Tibial nerve (tissue), 4 donors: ENCODE results near the gene ELOVL7. TPM values are rescaled to one million over a fixed set of nuclear protein-coding genes. Genes with fewer than 3 reads are reported as not detected.
A peak's percentile ranks its signal among the peaks of the same experiment; 100 is the strongest.
"Not testable (repeated sequence)": the region's sequence is repeated elsewhere in the genome, so short reads cannot be mapped to it uniquely, and the experiment has no call there.

Experiments
- DNase-seq, 2 donors: peaks; one replicate each; pipeline ENCODE4 v3.0.0-alpha.2; 2019; ENCODE audit warnings: low spot score in 2 of 2
- H3K27ac ChIP-seq, 4 donors: fragments of 200-600 bp; sonication (generic) in 3 of 4; one replicate each; pipeline ENCODE4 v1.5.1; 2017 to 2019; ENCODE audit warnings: mild to moderate bottlenecking in 1 of 4
- H3K27me3 ChIP-seq, 2 donors: fragments of 200-600 bp; sonication (generic) in 1 of 2; one replicate each; pipeline versions ENCODE4 v1.5.1 to v1.6.0; 2017 to 2019
- H3K36me3 ChIP-seq, 3 donors: fragments of 200-600 bp; sonication (generic); one replicate each; pipeline ENCODE4 v1.5.1; 2018 to 2019
- H3K4me1 ChIP-seq, 4 donors: fragments of 200-600 bp; sonication (generic) in 3 of 4; one replicate each; pipeline ENCODE4 v1.5.1; 2017 to 2019
- H3K4me3 ChIP-seq, 4 donors: fragments of 200-600 bp; sonication (generic) in 3 of 4; one replicate each; pipeline ENCODE4 v1.5.1; 2017 to 2019; ENCODE audit warnings: mild to moderate bottlenecking in 1 of 4, moderate library complexity in 1 of 4
- H3K9me3 ChIP-seq, 4 donors: fragments of 200-600 bp; sonication (generic) in 3 of 4; one replicate each; pipeline ENCODE4 v1.5.1; 2017 to 2019
- CTCF ChIP-seq, 5 experiments: fragments of 200-600 bp in 3 of 5; fragments of 450-650 bp in 2 of 5; sonication (generic) in 3 of 5; IDR thresholded peaks; one replicate each; pipeline ENCODE4 v1.5.1; 2016 to 2019; ENCODE audit warnings: antibody characterized with exemption in 5 of 5, mild to moderate bottlenecking in 3 of 5, moderate library complexity in 2 of 5
- EP300 ChIP-seq, 2 donors: sonication (generic); formaldehyde crosslinking; IDR thresholded peaks; one replicate each; pipeline ENCODE4 v1.6.1; 2017; ENCODE audit warnings: antibody characterized with exemption in 2 of 2, mild to moderate bottlenecking in 1 of 2
- POLR2A ChIP-seq, 2 donors: fragments of 450-650 bp; IDR thresholded peaks; one replicate each; pipeline ENCODE4 v1.6.1; 2017; ENCODE audit warnings: antibody characterized with exemption in 2 of 2, mild to moderate bottlenecking in 2 of 2, moderate library complexity in 2 of 2
- WGBS, 2 donors: methylation state at CpG; one replicate each; pipeline ENCODE4 v1.1.5; 2018; 5-methylcytosine and 5-hydroxymethylcytosine counted together
- total RNA-seq, 4 donors: library from RNA; depleted of rRNA; stranded (reverse); fragments of >200 nt; gene quantifications; one replicate each; pipeline ENCODE4 v1.1.0, GENCODE V29; 2016

ELOVL7 gene
- total RNA-seq, 4 donors from 2014 or later = 9.0 to 28.0 (median 15.8) TPM

GRCh38 chr5:60887746-60888145 lies 43.7 kb upstream of the ELOVL7 start:
- no peak for TF ChIP-seq POLR2A (IDR thresholded peaks at IDR 0.05)
- TF ChIP-seq CTCF (IDR thresholded peaks at IDR 0.05) = no peak
- TF ChIP-seq EP300 (IDR thresholded peaks at IDR 0.05) = no peak
- Histone ChIP-seq H3K4me1 (no peaks in the 10 kb centered on the region), H3K27ac (no peak overlapping the region), H3K9me3 (no peaks in the 10 kb centered on the region), H3K27me3 (no peaks in the 10 kb centered on the region), H3K4me3 (no peak overlapping the region), H3K36me3 (peaks cover 0 to 56% (median 0%) of the 10 kb centered on the region in 3 donors)
- no peak for DNase-seq
- 92 to 93% methylated on average over 2 of the region's 2 CpGs for WGBS, 2 donors

DNA sequence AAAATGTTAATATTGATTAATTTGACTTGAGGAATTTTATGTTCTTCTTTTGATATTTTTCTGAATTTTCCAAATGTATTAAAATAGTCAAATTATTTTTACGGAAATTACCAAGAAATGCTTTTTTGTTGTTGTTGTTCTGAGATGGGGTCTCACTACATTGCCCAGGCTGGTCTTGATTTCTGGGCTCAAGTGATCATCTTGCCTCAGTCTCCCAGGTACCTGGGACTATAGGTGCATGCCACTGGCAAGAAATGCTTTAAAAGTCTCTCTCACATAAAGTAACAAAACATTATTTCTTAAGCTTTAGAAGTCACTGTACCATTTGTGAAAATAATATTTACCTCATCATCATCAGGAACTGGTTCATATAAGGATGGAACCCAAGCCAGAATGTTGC lies 43.0 kb upstream of the ELOVL7 start:
- H3K36me3 ChIP-seq = peaks cover 0 to 58% (median 0%) of the 10 kb centered on the region in 3 donors
- H3K4me1 ChIP-seq = no peaks in the 10 kb centered on the region
- TF ChIP-seq POLR2A (IDR thresholded peaks at IDR 0.05) = no peak
- no peaks in the 10 kb centered on the region for H3K27me3 ChIP-seq
- H3K4me3 ChIP-seq = no peak overlapping the region
- H3K27ac ChIP-seq = no peak overlapping the region
- no peaks in the 10 kb centered on the region for H3K9me3 ChIP-seq
- WGBS, 2 donors = 95 to 98% methylated on average over 1 of the region's 1 CpG
- DNase-seq = no peak

DNA sequence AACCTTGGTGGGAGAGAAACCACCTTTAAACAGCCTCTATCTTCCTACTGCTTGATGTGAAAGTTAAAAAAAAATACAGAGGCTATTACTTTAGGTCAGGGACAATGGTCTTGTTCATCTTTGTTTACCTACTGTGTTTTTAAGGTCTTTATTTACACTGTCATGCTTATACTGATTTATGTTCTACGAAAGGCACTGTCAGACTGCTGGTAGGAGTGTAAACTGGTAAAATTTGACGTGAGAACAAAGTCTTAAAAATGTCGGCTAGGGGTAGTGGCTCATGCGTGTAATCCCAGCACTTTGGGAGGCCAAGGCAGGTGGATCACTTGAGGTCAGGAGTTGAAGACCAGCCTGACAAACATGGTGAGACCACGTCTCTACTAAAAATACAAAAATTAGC lies 42.1 kb upstream of the ELOVL7 start:
- no peaks in the 10 kb centered on the region for H3K27me3 ChIP-seq
- peaks cover 0 to 7% (median 0%) of the 10 kb centered on the region in 4 donors for H3K9me3 ChIP-seq
- H3K36me3 ChIP-seq = peaks cover 0 to 66% (median 0%) of the 10 kb centered on the region in 3 donors
- no peak overlapping the region for H3K4me3 ChIP-seq
- TF ChIP-seq CTCF (IDR thresholded peaks at IDR 0.05) (no peak), POLR2A (IDR thresholded peaks at IDR 0.05) (no peak), EP300 (IDR thresholded peaks at IDR 0.05) (no peak)
- WGBS, 2 donors = 87 to 92% methylated on average over 5 of the region's 5 CpGs
- H3K4me1 ChIP-seq = no peaks in the 10 kb centered on the region
- no peak for DNase-seq
- no peak overlapping the region for H3K27ac ChIP-seq

GRCh38 chr5:60883229-60883628 lies 39.2 kb upstream of the ELOVL7 start:
- no peak for DNase-seq
- peaks cover 0 to 9% (median 0%) of the 10 kb centered on the region in 4 donors for H3K9me3 ChIP-seq
- H3K27me3 ChIP-seq = no peaks in the 10 kb centered on the region
- no peak overlapping the region for H3K27ac ChIP-seq
- H3K36me3 ChIP-seq = peaks cover 0 to 53% (median 0%) of the 10 kb centered on the region in 3 donors
- no peaks in the 10 kb centered on the region for H3K4me1 ChIP-seq
- no peak overlapping the region for H3K4me3 ChIP-seq
- TF ChIP-seq CTCF (IDR thresholded peaks at IDR 0.05) (peak in 1 of 5 experiments; percentile 16), EP300 (IDR thresholded peaks at IDR 0.05) (no peak)

GRCh38 chr5:60872892-60873291 lies 28.8 kb upstream of the ELOVL7 start:
- H3K4me3 ChIP-seq = no peak overlapping the region
- no peak overlapping the region for H3K27ac ChIP-seq
- H3K27me3 ChIP-seq = no peaks in the 10 kb centered on the region
- TF ChIP-seq EP300 (IDR thresholded peaks at IDR 0.05) = no peak
- TF ChIP-seq POLR2A (IDR thresholded peaks at IDR 0.05) = no peak
- no peak for TF ChIP-seq CTCF (IDR thresholded peaks at IDR 0.05)
- peaks cover 0 to 25% (median 5%) of the 10 kb centered on the region in 4 donors for H3K9me3 ChIP-seq
- H3K36me3 ChIP-seq = peaks cover 0 to 37% (median 0%) of the 10 kb centered on the region in 3 donors
- DNase-seq = no peak
- no peaks in the 10 kb centered on the region for H3K4me1 ChIP-seq

DNA sequence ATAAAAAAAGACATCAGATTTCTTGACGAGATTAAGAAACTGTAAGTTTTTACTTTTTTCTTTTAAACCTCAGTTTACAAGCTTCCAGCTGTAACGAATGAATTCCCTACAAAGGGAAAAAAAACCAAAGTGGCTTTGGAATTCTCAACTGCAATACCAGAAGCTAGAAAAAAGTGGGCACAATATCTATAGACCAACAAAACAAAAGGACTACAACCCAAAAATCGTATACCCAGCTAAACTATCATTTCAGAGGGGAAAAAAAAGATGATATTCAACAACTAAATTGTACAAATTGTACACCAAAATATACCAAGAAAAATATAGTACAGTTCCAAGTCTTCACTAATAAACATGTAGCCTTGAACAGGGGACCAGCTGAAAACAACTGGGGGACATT lies 26.8 kb upstream of the ELOVL7 start:
- no peak overlapping the region for H3K4me3 ChIP-seq
- TF ChIP-seq EP300 (IDR thresholded peaks at IDR 0.05) (no peak), POLR2A (IDR thresholded peaks at IDR 0.05) (no peak), CTCF (IDR thresholded peaks at IDR 0.05) (no peak)
- no peaks in the 10 kb centered on the region for H3K27me3 ChIP-seq
- H3K4me1 ChIP-seq = no peaks in the 10 kb centered on the region
- H3K9me3 ChIP-seq = peaks cover 0 to 30% (median 5%) of the 10 kb centered on the region in 4 donors
- 94 to 100% methylated on average over 3 of the region's 3 CpGs for WGBS, 2 donors
- no peak for DNase-seq
- H3K27ac ChIP-seq = no peak overlapping the region
- H3K36me3 ChIP-seq = peaks cover 0 to 37% (median 0%) of the 10 kb centered on the region in 3 donors

DNA sequence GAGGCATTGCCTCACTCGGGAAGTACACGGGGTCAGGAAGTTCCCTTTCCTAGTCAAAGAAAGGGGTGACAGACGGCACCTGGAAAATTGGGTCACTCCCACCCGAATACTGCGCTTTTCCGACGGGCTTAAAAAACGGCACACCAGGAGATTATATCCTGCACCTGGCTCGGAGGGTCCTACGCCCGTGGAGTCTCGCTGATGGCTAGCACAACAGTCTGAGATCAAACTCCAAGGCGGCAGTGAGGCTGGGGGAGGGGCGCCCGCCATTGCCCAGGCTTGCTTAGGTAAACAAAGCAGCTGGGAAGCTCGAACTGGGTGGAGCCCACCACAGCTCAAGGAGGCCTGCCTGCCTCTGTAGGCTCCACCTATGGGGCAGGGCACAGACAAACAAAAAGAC lies 16.5 kb upstream of the ELOVL7 start:
- DNase-seq = not testable (repeated sequence)
- 96 to 98% methylated on average over 13 to 16 of the region's 16 CpGs for WGBS, 2 donors

More for the DNA sequence above, 16.5 kb upstream of the ELOVL7 start:
- H3K36me3 ChIP-seq, H3K4me3 ChIP-seq, H3K27me3 ChIP-seq, H3K4me1 ChIP-seq, H3K27ac ChIP-seq: not testable (repeated sequence)
- peaks cover 0 to 23% (median 0%) of the 10 kb centered on the region in 4 donors for H3K9me3 ChIP-seq
